SK-N-SH (cell line): ENCODE results near the gene LONRF2. TPM values are rescaled to one million over a fixed set of nuclear protein-coding genes. Genes with fewer than 3 reads are reported as not detected.

Source experiments
- CTCF ChIA-PET: fragments of 300-600, 350-600 bp; formaldehyde crosslinking; extraction: SDS; loops from one replicate; lab custom pipeline; 2021; lab: Yijun Ruan, JAX
- POLR2A ChIA-PET: fragments of 350-600 bp; sonication (Branson Sonifier 250); formaldehyde crosslinking; extraction: SDS; loops from one replicate; lab custom pipeline; 2020; ENCODE audit warnings: antibody characterized with exemption, inconsistent platforms; lab: Yijun Ruan, JAX
- DNase-seq: peaks from one replicate; pipeline ENCODE4 v3.0.0; 2012
- H2AFZ ChIP-seq: fragments of 200-600 bp; sonication (generic); 2 replicates; pipeline ENCODE4 v1.8.1; 2016; ENCODE audit warnings: antibody characterized with exemption, mild to moderate bottlenecking, low read depth
- H3F3A ChIP-seq: fragments of 200-600 bp; sonication (generic); replicated peaks from 2 replicates; pipeline ENCODE3; 2016; ENCODE audit warnings: antibody characterized with exemption, mild to moderate bottlenecking; ENCODE audit not compliant: insufficient read depth
- H3K27ac ChIP-seq, 2 experiments: fragments of 200-500 bp in 1 of 2; fragments of 200-600 bp in 1 of 2; sonication (Bioruptor generic) in 1 of 2; sonication (generic), shearing (Covaris generic) in 1 of 2; 2 replicates each; pipeline versions ENCODE4 v1.5.1 to v1.6.1; 2014 to 2016; ENCODE audit warnings: low read depth in 2 of 2, inconsistent platforms in 1 of 2, low read length in 1 of 2, mild to moderate bottlenecking in 1 of 2, mixed read lengths in 1 of 2
- H3K27me3 ChIP-seq: fragments of 200-600 bp; sonication (generic), shearing (Covaris generic); 2 replicates; pipeline ENCODE4 v1.6.1; 2016; ENCODE audit warnings: mixed run types; ENCODE audit not compliant: insufficient read depth
- H3K36me3 ChIP-seq, 2 experiments: fragments of 200-500 bp in 1 of 2; fragments of 200-600 bp in 1 of 2; sonication (Bioruptor generic) in 1 of 2; sonication (generic) in 1 of 2; replicated peaks in 1 of 2; 2 replicates each; pipeline versions ENCODE3 to v1.5.1; 2014 to 2016; ENCODE audit warnings: low read length in 1 of 2, mild to moderate bottlenecking in 1 of 2; ENCODE audit not compliant: insufficient read depth in 2 of 2, control insufficient read depth in 1 of 2
- H3K4me1 ChIP-seq, 2 experiments: fragments of 200-500 bp in 1 of 2; fragments of 200-600 bp in 1 of 2; sonication (Bioruptor generic) in 1 of 2; sonication (generic), shearing (Covaris generic) in 1 of 2; 2 replicates each; pipeline versions ENCODE4 v1.5.1 to v1.6.1; 2014 to 2016; ENCODE audit warnings: low read depth in 1 of 2, low read length in 1 of 2, mixed run types in 1 of 2; ENCODE audit not compliant: insufficient read depth in 2 of 2, control insufficient read depth in 1 of 2
- H3K4me2 ChIP-seq: fragments of 200-600 bp; sonication (generic), shearing (Covaris generic); 2 replicates; pipeline ENCODE4 v1.6.1; 2017; ENCODE audit warnings: mixed run types
- H3K4me3 ChIP-seq, 2 experiments: fragments of 200-500 bp in 1 of 2; fragments of 200-600 bp in 1 of 2; sonication (Bioruptor generic) in 1 of 2; sonication (generic), shearing (Covaris generic) in 1 of 2; 2 replicates each; pipeline versions ENCODE4 v1.5.1 to v1.8.1; 2014 to 2016; ENCODE audit warnings: low read depth in 2 of 2, inconsistent platforms in 1 of 2, low read length in 1 of 2, mild to moderate bottlenecking in 1 of 2, mixed read lengths in 1 of 2, moderate library complexity in 1 of 2
- H3K79me2 ChIP-seq: fragments of 200-600 bp; sonication (generic); 2 replicates; pipeline ENCODE4 v1.8.1; 2017; ENCODE audit warnings: mild to moderate bottlenecking; ENCODE audit not compliant: insufficient read depth
- H3K9ac ChIP-seq: fragments of 200-600 bp; sonication (generic); 2 replicates; pipeline ENCODE4 v1.6.1; 2017; ENCODE audit warnings: mixed run types
- H3K9me2 ChIP-seq: fragments of 200-600 bp; sonication (generic); 2 replicates; pipeline ENCODE4 v1.6.1; 2017; ENCODE audit warnings: mixed run types
- H3K9me3 ChIP-seq: fragments of 200-600 bp; sonication (generic); 2 replicates; pipeline ENCODE4 v1.6.1; 2017; ENCODE audit warnings: mixed run types, mild to moderate bottlenecking, moderate library complexity
- H4K20me1 ChIP-seq: fragments of 200-600 bp; sonication (generic); 2 replicates; pipeline ENCODE4 v1.6.1; 2017; ENCODE audit warnings: mild to moderate bottlenecking, mixed run types; ENCODE audit not compliant: insufficient read depth
- ELF1 ChIP-seq: IDR thresholded peaks from 2 replicates; pipeline ENCODE4 v1.4.0; 2012
- EP300 ChIP-seq, 2 experiments: IDR thresholded peaks; 2 replicates each; pipeline versions ENCODE4 v1.4.0 to v1.6.1; 2012; ENCODE audit warnings: borderline replicate concordance in 1 of 2, low read depth in 1 of 2, low read length in 1 of 2
- FOXJ3 ChIP-seq: sonication (generic); formaldehyde crosslinking; IDR thresholded peaks from 2 replicates; pipeline ENCODE4 v1.5.1; 2020; ENCODE audit warnings: mild to moderate bottlenecking, missing genetic modification reagents
- GABPA ChIP-seq: IDR thresholded peaks from 2 replicates; pipeline ENCODE4 v1.4.0; 2012; ENCODE audit warnings: low read depth, mild to moderate bottlenecking
- JUND ChIP-seq: IDR thresholded peaks from 2 replicates; pipeline ENCODE4 v1.4.0; 2012
- MAX ChIP-seq: IDR thresholded peaks from 2 replicates; pipeline ENCODE4 v1.4.0; 2012; ENCODE audit warnings: low read depth
- MEF2A ChIP-seq: IDR thresholded peaks from 2 replicates; pipeline ENCODE4 v1.4.0; 2012; ENCODE audit warnings: low read depth, borderline replicate concordance
- PBX3 ChIP-seq: IDR thresholded peaks from 2 replicates; pipeline ENCODE4; 2012
- RCOR1 ChIP-seq: fragments of 150-350 bp; IDR thresholded peaks from 2 replicates; pipeline ENCODE4 v1.6.1; 2017; ENCODE audit warnings: antibody characterized with exemption, low read length
- RXRA ChIP-seq: IDR thresholded peaks from 2 replicates; pipeline ENCODE4 v1.4.0; 2012; ENCODE audit warnings: low read depth, mild to moderate bottlenecking, borderline replicate concordance
- SMC3 ChIP-seq: IDR thresholded peaks from 2 replicates; pipeline ENCODE4 v1.6.1; 2012; ENCODE audit warnings: low read depth, low read length, improper control_type of control experiment
- TAF1 ChIP-seq: IDR thresholded peaks from 2 replicates; pipeline ENCODE4 v1.6.1; 2012; ENCODE audit warnings: low read depth, mild to moderate bottlenecking, low read length, moderate library complexity, borderline replicate concordance
- TCF12 ChIP-seq: IDR thresholded peaks from 2 replicates; pipeline ENCODE4 v1.4.0; 2012
- TEAD4 ChIP-seq: IDR thresholded peaks from 2 replicates; pipeline ENCODE4 v1.4.0; 2012; ENCODE audit warnings: mild to moderate bottlenecking, borderline replicate concordance; ENCODE audit not compliant: insufficient read depth
- USF2 ChIP-seq: fragments of 150-350 bp; IDR thresholded peaks from 2 replicates; pipeline ENCODE4 v1.6.1; 2017; ENCODE audit warnings: antibody characterized with exemption, low read length, low read depth, borderline replicate concordance
- YY1 ChIP-seq: IDR thresholded peaks from 2 replicates; pipeline ENCODE4 v1.4.0; 2012; ENCODE audit warnings: low read depth, mild to moderate bottlenecking
- WGBS: methylation state at CpG from one replicate; pipeline ENCODE4 v1.1.6; 2017; ENCODE audit warnings: low lambda C conversion rate; 5-methylcytosine and 5-hydroxymethylcytosine counted together
- polyA plus RNA-seq, 3 experiments: library from polyadenylated mRNA; depleted of rRNA; stranded (reverse); fragments of >200 nt; gene quantifications; 2 replicates each; pipeline ENCODE4 v1.2.3, GENCODE V29; 2012
- TF ChIP-seq, protein P1 (sequence below): IDR thresholded peaks from 2 replicates; pipeline ENCODE4 v1.4.0; 2012; ENCODE audit warnings: low read depth, borderline replicate concordance

Gene LONRF2
- polyA plus RNA-seq, 1 of the 3 experiments (the other 2 are of a cell fraction): 2.0 TPM

DNA sequence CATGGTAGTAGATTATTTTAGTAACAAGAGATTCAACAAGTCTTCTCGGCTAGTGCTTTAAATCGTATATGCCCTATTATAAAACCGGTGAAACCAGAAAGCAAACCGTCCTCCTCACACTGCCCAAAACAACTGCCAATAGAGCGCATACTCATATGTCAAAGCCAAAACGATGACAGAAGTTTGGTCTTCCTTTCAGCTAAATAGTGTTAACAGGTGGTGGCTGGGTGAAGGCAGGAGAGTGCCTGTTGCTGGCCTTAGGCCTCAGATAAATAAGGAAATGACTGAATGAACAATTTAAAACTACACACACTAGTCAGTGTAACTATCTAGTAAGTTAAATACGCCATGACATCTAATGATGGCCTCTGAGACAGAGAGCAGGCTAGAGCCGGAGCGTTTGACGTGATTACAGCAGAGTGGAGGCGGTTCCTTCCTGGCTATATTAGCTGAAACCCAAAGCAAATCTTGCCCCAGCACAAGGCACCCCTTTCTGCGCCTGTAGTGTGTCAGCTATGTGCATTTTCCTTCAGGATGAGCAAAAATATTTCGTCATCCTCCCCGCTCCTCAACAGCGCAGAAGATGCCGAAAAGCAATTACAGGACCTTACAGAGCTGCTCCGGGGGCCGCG is 1.6 kb downstream of the LONRF2 start:
- H3K9me3 ChIP-seq: peaks cover 20% of the 10 kb centered on the region
- peaks cover 0 to 9% of the 10 kb centered on the region in 2 experiments; a peak in 2 of 4 replicates for H3K4me1 ChIP-seq
- H3K36me3 ChIP-seq: peaks cover 0 to 6% of the 10 kb centered on the region in 2 experiments
- H2AFZ ChIP-seq: no peak overlapping the region
- H3K27ac ChIP-seq: no peak overlapping the region
- H3K9ac ChIP-seq: no peak overlapping the region
- H3K79me2 ChIP-seq: no peaks in the 10 kb centered on the region
- no peak for TF ChIP-seq USF2
- TF ChIP-seq GABPA: no peak
- no peak for TF ChIP-seq SMC3
- TF ChIP-seq, protein P1, sequence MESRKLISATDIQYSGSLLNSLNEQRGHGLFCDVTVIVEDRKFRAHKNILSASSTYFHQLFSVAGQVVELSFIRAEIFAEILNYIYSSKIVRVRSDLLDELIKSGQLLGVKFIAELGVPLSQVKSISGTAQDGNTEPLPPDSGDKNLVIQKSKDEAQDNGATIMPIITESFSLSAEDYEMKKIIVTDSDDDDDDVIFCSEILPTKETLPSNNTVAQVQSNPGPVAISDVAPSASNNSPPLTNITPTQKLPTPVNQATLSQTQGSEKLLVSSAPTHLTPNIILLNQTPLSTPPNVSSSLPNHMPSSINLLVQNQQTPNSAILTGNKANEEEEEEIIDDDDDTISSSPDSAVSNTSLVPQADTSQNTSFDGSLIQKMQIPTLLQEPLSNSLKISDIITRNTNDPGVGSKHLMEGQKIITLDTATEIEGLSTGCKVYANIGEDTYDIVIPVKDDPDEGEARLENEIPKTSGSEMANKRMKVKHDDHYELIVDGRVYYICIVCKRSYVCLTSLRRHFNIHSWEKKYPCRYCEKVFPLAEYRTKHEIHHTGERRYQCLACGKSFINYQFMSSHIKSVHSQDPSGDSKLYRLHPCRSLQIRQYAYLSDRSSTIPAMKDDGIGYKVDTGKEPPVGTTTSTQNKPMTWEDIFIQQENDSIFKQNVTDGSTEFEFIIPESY: no peak
- no peak for TF ChIP-seq MAX
- TF ChIP-seq, all 33 proteins: peak for 0
- Histone ChIP-seq H4K20me1 (no peaks in the 10 kb centered on the region), H3K4me2 (peak overlapping the region; percentile 82), H3K4me3 (peak overlapping the region; percentile 48 to 65; a peak in 3 of 4 replicates), H3K9me2 (no peaks in the 10 kb centered on the region), H3F3A (no peaks in the 10 kb centered on the region), H3K27me3 (peaks cover 22% of the 10 kb centered on the region; the same call in 1 of the 2 replicates)
- ChIA-PET POLR2A (interaction anchor here (1.0 kb wide), 1 partner anchor 97 kb away, joined by 4 read pairs; the partner anchor contains the start of gene CHST10), CTCF (interaction anchor here (0.6 to 3.2 kb wide), 13 partner anchors 9 to 1255 kb away, joined by 3 to 19 read pairs (median 3); no protein-coding TSS in a partner anchor)
- peak; percentile 25 for DNase-seq
- 66% methylated on average over 19 of the region's 19 CpGs for WGBS

DNA sequence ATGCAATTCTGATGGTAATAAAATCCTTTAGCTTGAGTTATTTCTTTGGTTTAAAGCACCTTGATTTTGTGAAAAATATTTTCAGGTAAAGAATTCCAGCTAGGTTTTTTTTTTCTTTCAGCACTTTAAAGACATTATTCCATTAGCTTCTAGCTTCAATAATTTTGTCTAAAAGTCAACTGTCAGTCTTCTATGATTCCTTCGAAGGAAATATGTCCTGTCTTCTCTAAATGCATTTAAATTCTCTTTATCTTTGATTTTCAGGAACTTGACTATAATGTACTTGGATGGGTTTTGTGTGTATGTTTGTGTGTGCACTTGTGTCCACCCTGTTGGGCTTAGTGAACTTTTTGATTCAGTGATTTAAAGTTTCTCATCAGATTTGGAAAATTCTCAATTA is 4.7 kb downstream of the LONRF2 start:
- peaks cover 0 to 9% of the 10 kb centered on the region in 2 experiments; a peak in 2 of 4 replicates for H3K4me1 ChIP-seq
- TF ChIP-seq JUND (no peak), RCOR1 (no peak), TCF12 (no peak), FOXJ3 (CRISPR knock-in tag) (no peak), GABPA (no peak), PBX3 (no peak), TAF1 (no peak), EP300 (IDR thresholded peaks at IDR 0.05; ENCODE audit: borderline replicate concordance in 1 of 2, low read depth in 1 of 2, low read length in 1 of 2) (no peak), YY1 (no peak), MEF2A (no peak), MAX (no peak), ELF1 (no peak), RXRA (no peak), TEAD4 (no peak)
- peaks cover 9% of the 10 kb centered on the region; the same call in 1 of the 2 replicates for H3K27me3 ChIP-seq
- no peak for DNase-seq
- no peaks in the 10 kb centered on the region for H3K9me2 ChIP-seq
- peaks cover 0 to 6% of the 10 kb centered on the region in 2 experiments for H3K36me3 ChIP-seq
- peaks cover 20% of the 10 kb centered on the region for H3K9me3 ChIP-seq
- H4K20me1 ChIP-seq: no peaks in the 10 kb centered on the region
- WGBS: 81% methylated on average over 1 of the region's 1 CpG
- H3K4me2 ChIP-seq: no peak overlapping the region
- no peak overlapping the region for H3K4me3 ChIP-seq
- no peaks in the 10 kb centered on the region for H3F3A ChIP-seq
- CTCF ChIA-PET: no interaction called here
- H3K79me2 ChIP-seq: no peaks in the 10 kb centered on the region
- no peak overlapping the region for H3K9ac ChIP-seq
- H3K27ac ChIP-seq: no peak overlapping the region
- POLR2A ChIA-PET: no interaction called here
- H2AFZ ChIP-seq: no peak overlapping the region
